Hematopoietic multipotent progenitor cell treated with erythropoietin and hydrocortisone succinate and interleukin-3 and kit ligand, for 8 days (in vitro differentiated cells): ENCODE measurements around the gene ELOVL2.

ENCODE experiments used
- DNase-seq: peaks from one replicate; pipeline ENCODE4 v3.0.0-alpha.2; 2015

The ELOVL2 gene

DNA sequence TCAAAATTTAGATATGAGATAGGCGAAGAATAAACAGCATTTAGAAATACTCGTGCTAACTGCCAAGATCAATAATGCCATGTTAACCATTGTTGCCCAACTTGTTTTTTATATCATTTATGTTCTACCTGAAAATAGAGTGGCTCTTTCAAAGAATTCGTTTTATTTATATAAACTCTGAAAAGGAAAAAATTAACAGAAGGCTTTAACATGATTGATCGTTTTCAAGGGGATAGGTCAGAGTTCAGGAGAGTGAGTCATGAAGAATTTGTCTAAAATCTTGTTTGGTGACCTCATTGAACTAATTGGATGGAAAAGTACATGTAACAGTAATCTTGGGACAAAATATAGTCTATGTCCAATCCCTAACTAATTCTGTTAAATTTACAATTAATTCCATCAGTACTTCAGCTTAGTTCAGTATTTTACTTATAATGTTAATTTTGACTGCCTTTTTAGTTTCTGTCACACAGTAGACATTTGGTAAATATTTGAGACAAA lies 11.1 kb upstream of the ELOVL2 start:
- DNase-seq, result no peak

DNA sequence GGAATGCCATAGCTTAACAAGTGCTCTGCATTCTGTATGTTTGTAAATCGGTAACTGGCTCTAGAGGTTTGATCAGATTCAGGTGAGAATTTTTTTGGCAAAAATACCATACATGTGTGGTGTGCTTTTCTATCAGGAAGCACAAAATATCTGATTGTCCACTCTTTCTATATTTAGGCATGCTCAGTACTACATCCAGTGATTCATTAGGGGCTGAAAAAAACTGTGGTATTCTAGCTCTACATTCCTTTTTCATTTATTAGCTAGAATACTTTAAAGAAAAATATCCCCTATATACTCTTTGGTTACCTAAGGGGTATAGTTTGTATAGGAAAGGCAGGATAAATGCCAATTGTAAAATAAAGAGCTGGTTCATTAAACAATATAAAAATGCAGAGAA lies 10.6 kb upstream of the ELOVL2 start:
- DNase-seq, result no peak

DNA sequence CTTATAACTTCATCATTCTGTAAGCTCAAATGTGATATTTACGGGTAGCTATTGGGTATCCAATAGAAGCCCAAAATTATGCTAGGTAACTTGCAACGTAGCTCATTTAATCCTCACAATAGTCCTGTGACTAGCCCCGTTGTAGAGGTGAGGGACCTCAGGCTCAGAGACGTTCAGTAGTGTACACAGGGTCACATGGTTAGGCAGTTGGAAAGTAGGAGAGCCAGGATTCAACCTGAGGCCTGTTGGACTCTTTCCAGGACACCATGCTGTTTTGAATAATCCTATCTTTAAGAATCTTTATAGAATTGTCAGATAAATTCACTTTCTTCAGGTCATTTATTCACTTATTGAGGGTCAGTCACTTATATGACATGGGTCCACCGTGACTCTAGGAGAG lies 9.2 kb upstream of the ELOVL2 start:
- DNase-seq, result no peak

DNA sequence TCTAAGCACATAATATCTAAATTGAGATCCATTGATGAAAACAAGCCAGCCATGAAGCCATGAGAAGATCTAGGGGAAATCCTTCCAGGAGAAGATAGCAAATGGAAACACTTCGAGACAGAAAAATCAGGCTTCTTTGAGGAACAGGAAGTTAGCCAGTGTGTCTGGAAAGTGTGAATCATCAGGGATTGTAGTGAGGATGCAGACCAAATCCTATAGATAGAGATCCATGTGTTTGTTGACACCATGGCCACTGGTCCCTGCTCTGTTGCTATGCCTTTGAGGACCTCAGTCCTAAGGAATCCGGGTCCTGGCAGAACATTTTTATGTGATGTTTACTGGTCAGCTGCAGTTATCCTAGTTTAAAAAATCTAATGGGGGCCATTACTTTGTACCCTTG lies 6.6 kb upstream of the ELOVL2 start:
- no peak for DNase-seq

DNA sequence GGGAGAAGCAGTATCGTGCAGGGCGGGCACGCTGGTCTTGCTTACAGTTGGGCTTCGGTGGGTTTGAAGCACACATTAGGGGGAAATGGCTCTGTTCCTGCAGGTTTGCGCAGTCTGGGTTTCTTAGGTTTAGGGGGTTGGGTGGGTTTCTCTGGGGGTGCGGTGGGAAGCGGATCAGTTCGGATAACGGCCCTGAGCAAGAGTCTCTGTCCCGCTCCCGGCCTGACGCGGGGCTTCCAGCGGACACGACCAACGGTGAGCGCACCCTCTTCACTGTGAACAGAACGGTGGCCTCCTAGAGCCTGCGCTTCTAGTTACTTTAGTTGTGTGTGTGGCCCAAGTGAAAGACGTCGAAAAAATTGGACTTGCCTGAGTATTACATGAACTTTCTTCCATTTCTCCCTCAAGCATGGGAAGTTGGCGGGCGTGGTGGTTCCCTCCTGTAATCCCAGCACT lies 635 bp upstream of the ELOVL2 start:
- no peak for DNase-seq

DNA sequence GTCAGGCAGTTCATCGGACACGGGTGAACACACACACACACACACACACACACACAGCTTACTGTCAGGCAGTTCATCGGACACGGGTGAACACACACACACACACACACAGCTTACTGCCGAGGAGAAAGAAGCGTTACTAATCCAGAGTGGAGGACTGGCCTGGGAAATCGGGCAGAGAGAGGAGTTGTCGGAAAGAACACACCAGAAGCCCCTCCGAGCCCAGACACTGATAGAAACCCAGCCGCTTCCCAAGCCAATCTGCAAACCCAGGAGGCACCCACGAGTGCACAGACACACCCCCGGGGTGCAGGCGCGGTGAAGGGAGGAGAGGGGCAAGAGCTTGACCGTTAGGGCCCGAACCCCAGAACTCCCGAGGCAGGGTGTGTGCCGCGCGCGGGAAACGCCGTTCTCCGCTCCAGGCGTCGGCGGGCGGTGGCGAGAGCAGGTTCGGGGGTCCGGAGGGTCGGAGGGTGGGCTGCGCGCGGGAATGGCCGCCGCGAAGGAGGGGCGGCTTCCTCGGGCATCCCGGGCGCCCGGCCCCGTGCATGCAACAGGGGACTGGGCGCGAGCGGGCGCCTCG lies 636 bp downstream of the ELOVL2 start:
- DNase-seq, result no peak

DNA sequence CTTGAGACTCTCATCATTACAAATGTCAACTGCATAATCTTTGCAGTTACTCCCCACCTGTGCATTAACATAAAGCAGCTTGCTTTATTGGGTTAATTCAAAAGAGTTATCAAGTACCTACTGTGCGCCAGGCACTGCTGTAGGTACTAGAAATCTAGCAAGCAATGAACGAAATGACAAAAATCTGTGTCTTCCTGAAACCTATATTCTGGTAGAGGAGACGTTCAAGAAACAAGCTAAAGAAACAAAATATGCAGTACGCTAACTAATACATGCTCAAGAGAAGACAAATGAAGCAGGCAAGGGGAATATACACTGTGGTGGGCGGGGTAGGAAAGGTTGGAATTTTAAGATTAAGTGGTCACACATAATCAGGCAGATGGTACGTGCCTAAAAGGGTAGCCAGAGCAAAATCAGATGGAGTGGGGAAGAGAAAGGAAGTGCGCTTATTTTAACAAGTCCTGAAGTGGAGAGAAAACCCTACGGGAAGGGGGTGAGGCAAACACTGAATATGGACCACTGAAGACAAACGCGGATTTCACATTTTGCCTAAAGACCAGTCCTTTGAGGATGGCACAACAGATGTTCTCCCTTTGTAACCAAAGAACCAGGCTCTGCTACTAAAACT lies 1.2 kb downstream of the ELOVL2 start:
- DNase-seq, result no peak

DNA sequence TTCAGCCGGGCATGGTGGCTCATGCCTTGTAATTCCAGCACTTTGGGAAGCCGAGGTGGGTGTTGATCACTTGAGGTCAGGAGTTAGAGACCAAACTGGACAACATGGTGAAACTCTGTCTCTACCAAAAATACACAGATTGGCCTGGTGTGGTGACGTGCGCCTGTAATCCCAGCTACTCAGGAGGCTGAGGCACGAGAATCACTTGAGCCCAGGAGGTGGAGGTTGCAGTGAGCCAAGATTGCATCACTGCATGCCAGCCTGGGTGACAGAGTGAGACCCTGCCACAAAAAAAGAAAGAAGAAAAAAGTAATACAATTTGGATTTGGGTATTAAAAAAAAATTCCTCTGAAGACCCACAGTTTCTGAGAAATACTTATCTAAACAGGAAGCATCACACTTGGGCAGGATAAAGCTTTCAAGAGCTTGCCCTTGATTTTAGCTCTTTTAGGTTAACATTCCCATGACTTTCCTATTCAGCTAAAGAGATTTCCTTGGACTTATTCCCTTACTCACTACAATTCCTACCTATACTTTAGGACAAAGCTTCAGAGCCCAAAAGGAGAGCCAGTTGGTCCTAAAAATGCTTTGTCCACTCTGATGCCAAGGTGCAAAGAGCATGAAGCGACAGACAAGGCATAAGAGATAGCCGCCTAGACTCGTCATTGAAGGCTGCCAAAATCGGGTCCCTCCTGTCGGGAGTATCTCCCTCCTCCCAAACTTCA lies 1.9 kb downstream of the ELOVL2 start:
- no peak for DNase-seq

DNA sequence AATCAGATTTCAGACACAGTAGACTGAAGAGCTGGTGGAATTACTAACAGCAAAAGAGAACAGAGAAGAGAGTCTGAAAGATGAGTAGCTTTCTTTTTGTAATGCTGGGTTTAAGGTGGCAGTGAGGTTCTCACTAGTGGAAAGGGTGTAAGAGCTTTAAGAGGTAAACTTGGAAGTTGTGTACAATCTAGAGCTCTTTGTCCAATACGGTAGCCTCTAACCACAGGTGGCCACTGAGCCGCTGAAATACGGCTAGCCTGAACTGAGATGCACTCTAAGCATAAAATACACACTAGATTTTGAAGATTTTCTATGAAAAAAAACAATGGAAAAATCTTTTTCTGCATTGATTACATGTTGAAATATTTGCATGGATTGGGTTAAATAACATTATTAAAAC lies 4.0 kb downstream of the ELOVL2 start:
- no peak for DNase-seq

DNA sequence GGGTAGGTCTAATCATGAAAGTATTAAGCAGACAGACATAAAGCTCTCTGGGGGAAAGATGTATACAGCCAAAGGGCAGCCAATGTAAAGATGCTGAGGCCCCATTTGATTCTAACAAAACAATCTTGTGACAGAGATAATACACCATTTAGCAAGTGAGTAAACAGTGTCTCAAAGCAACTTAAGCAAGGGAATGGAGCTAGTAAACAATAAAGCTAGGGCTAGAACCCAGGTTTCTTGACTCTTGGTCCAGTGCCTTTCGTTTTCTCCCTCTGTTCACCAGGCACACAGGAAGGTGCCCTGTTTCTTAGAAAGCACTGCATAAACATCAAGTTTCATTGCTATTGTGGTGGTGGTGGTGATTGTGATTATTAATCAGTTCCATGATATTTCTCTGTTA lies 5.1 kb downstream of the ELOVL2 start:
- DNase-seq, result no peak

DNA sequence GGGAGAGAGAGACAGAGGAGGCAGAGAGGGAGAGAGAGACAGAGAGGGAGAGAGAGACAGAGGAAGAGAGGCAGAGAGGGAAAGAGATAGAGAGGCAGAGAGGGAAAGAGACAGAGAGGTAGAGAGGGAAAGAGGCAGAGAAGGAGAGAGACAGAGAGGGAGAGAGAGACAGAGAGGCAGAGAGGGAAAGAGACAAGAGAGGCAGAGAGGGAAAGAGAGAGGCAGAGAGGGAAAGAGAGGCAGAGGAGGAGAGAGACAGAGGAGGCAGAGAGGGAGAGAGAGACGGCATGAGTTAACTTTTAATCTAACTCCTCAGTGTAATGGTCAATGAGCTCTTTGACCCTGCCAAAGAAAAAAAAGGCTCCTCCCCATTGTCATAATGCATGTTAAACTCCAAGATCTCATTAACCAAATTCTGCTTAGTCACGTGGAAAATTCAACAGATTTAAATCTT lies 7.1 kb downstream of the ELOVL2 start:
- DNase-seq, result no peak

DNA sequence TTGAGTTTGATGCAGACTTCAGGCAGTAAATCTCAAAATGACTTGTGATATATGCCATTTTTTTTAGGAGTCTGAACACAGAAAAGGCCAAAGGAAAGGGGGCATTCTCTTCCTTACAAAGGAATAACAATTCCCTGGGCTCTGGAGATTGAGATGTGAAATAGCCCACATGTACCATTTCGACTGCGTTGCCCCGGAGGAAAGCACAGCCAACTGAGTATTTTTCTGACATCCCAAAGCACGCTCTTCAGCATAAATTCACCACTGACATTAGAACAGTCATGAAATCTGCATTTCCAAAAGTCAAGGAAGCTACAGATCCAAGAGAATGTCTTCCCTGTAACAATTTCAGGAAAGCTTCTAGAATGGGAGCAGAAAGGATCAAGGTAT lies 7.8 kb downstream of the ELOVL2 start:
- DNase-seq, result no peak

DNA sequence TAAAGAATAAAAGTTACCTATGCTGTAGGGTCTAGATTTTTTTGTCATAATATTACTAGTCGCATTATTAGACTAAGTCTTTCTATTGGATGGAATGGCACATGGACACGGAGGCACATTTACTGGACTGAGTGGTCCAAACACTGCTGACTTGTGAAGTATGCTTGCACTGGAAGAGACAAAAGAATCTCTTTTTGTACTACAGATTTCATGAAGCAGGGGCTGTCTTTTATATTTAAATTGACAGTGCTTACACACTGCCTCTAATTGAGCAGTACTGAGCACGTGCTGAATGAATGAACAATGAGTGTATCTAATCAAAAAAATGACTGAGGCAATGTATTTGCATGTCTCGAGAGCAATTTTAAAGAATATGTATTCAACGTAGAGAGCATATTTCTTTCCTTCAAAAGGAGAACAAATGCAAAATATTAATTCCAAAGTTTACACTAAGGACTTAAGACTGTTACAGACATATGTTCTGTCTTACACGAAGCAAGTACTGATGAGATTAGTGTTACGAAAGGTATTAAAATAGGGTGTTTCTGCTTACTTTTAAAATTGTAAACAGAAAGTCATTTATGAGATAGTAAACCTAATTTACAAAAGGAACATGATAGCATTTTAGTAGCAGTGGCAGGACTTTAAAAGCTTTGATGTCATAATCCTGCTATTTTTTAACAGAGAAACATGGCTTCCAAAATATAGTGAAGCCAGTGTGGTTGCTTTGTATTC lies 8.3 kb downstream of the ELOVL2 start:
- DNase-seq, result no peak

DNA sequence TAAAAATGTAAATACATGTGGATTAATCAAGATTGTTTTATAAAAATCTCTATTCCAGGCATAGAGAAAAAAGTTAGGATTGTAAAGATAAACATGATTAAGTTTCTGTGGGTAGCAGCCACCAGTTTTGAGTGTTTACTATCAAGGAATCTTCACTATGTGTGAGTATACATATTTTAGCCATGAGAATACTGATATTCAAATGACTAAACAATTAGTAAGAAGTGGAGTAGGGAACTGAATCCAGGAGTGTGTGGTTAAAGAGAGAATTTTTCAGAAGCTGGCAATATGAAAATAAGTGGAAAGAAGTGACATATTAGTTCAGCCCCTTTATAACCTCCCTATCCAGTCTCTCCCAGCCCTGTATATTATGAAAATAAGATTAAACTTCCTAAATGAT lies 10.3 kb downstream of the ELOVL2 start:
- DNase-seq, result no peak

DNA sequence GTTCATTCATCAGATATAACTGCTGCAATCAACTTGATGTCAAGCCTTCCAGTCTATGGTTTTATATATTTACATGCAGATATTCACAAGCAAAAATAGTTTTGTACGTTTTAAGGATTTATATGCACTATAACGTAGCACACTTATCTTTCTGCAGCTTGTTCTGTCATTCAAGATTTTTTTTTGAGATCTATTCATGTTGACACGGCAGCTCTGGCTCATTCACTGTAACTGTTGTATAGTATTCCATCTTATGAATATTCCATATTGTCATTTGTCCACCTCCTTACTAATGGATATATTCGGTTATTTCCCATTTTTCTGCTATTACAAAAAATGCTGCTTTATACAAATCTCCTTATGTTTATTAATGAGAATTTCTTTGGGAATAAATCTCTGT lies 13.2 kb downstream of the ELOVL2 start:
- DNase-seq, result no peak

DNA sequence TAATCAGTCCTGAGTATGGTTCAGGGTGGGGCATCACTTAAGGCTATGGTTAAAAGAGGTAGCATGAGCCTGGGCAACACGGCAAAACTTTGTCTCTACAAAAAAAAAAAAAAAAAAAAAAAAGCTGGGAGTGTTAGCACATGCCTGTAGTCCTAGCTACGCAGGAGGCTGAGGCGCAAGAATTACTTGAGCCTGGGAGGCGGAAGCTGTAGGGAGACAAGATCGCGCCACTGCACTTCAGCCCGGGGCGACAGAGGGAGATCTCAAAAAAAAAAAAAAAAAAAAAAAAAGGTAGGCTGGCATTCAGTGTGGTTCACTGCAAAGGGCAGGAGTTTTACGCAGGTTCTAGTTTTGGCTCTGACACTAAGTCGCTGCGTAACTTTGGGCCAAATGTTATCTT lies 15.1 kb downstream of the ELOVL2 start:
- no peak for DNase-seq

DNA sequence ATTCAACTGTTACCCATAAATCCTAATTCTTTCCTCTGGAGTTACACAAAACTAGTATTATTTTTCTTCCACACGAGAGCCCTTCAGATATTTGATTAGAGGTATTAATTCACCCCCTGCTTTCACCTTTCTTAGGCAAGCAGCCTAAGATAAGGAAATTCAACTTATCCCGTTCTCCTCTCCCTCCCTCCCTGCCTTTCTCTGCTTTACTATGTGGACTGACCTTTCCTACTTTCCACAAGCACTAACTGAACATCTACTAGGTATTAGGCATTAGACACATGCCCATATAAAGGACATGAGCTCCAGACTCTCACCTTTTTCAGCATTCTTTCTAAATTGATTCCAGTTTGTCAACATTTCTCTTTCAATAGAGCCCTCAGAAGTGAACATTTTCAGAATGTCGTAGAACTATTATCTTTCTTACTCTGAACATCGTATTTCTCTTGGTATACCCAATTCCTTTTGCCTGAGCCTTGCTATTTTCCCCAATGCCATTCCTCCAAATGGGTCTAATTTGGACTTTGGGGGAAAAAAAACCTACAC lies 16.5 kb downstream of the ELOVL2 start:
- no peak for DNase-seq

DNA sequence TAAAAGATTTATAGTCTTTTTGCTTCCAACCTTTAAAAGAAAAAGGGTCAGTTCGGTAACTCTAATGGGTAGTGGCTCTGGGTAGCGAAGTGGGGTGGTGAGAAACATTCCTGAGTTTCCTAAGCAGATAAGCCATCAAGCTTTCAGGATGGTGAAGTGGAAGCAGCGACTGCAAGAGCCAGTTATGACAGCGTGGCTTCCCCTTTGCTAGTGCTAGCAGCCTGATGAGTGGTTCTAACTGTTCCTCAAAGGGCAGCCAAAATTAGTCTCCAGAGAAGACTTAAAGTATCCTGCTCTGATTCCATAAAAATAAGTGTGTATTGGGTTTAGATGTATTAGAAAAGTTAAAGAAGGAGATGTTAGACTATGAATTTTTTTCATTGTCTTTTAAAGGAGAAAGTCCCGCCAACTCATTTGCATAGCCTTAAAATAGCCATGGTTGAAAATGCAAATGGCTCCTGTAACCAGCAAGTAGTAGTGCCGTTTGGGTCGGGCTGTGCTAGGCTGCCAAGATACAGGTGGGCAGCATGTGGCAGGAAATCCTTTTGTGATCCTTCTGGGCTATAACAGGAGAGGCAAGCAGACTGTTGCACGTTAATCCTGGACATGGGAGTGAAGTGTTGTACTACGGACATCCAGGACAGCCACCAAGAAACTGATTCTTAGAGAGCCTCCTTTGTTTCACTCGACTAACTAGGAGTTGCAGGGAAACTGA lies 18.0 kb downstream of the ELOVL2 start:
- no peak for DNase-seq

DNA sequence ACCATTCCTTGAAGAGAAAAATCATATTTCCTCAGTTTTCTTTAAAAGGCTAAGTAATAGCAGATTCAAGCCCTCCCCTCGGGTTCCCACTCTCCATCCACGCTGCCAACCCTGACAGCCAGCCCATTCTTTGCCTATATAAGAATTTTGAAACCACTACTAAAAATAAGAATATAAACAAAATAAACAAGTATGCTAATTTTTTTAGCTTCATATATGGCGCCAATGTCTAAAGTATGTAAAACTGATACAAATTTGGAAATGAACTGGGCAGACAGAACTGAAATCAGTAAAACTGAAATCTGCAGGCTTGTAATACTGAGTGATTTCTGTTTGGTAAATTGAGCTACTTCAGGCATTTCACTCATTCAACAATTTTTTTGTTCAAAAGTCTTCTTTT lies 19.0 kb downstream of the ELOVL2 start:
- no peak for DNase-seq

DNA sequence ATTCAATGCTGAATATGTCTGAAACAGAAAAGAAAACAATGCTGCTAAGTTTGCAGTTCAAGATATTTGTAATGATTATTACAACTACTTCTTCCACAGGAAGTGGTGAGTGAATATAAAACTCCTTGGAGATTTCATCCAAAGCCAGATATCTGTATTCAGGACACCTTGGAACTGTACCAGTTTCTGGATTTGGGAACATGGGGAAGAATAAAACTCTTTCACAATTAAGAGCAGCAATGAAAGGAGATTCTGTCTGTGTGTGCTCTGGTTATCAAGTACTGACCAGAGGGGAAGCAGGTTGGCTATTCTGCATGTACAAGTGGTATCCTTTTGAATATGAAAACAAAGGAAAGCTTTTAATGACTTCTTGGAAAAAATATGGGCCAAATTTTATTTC lies 21.1 kb downstream of the ELOVL2 start:
- no peak for DNase-seq

DNA sequence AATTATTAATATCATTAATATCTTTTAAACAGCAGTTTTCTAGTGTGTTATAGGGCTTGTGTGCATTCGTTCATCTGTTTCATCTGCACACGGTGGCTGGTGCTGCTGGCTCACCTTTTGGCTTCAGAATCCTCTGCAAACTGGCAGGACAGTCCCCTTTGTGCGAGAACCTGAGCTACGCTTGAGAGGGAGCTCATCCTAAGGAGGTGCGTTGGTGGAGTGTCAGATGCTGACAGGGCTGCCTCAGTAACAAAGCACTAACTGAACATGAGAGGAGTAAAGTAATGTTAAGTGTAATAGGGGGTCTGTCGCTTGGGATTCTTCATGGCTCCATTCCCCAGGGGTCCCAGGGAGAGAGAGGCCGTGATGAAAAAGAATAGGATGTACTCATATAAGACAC lies 22.4 kb downstream of the ELOVL2 start:
- no peak for DNase-seq

DNA sequence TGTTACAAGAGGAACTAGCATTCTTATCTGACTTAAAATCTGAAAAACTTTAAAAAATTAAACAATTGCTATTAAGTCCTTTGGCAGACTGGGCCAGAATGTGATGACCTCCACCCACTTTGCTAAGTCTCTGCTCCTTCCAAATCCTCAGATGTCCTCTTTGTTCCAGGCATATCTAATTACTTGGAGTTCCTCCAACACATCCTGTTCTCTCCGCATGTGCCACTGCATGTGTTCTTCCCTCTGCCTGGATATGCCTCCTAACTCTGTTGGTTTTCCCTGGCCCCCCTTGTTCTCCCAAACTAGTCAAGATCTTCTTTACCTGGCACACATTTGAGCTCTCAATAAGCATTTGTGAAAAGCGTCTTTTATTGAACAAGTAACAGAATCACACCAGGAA lies 23.1 kb downstream of the ELOVL2 start:
- DNase-seq, result no peak

DNA sequence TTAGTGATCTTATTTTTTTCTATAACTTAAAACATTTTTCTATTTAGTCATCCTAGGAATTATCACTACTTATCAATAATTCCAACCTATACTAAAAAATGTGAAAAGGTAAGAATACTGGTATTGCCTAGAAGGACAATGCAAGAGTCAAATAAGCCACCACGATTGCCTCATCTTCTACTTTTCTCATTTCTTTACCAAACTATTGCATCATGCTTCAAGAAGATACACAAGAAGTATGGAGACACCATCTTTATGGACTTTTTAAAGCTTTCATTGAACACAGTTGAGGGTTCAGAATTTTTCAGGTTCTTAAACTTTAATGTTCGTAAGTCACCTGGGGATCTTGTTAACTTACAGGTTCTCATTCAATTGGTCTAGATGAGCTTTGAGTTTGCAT lies 25.9 kb downstream of the ELOVL2 start:
- no peak for DNase-seq
